NCI-H2196 treated with DMSO at 0.1 percent for 48 hours (cell line): Measurements from ENCODE around the gene PPL.
"Not testable (repeated sequence)": the region's sequence is repeated elsewhere in the genome, so short reads cannot be mapped to it uniquely, and the experiment has no call there.

Source experiments
- DNase-seq: peaks from one replicate; lab custom pipeline; 2025; ENCODE audit not compliant: unreplicated experiment; lab: John Stamatoyannopoulos, UW

PPL gene

DNA sequence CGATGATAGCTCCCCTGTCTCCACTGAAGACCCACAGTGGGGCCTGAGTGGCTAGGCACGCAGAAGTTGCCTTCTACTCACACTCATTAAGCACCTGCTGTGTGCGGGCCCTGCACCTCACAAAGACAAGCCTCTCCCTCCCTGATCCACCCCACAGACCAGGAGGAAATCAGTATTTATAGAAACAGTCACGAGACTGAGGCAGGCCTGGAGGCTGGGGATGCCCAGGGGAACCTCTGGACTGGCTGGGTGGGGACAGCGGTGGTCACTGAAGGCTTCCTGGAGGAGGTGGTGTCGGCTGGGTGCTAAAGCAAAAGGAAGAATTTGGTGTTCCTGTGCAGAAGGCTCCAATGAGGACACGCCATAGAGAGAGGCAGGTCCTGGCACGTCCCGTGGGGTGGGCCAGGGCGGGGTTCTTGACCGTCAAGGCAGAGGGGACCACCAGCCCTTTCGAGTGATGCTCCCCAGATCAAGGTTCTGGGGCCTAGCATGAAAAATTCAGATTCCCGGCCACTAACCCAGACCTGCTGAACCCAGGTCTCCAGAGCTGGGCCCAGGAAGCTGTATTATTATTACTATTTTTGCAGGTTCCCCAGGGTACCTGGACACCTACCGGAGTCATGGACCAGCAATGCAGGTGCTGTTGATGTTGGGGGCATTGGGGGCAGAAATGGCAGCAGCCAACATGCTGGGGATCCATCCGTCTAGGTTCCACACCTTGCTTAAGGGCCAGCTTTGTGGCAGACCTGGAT lies 23.0 kb downstream of the PPL start:
- DNase-seq: no peak

DNA sequence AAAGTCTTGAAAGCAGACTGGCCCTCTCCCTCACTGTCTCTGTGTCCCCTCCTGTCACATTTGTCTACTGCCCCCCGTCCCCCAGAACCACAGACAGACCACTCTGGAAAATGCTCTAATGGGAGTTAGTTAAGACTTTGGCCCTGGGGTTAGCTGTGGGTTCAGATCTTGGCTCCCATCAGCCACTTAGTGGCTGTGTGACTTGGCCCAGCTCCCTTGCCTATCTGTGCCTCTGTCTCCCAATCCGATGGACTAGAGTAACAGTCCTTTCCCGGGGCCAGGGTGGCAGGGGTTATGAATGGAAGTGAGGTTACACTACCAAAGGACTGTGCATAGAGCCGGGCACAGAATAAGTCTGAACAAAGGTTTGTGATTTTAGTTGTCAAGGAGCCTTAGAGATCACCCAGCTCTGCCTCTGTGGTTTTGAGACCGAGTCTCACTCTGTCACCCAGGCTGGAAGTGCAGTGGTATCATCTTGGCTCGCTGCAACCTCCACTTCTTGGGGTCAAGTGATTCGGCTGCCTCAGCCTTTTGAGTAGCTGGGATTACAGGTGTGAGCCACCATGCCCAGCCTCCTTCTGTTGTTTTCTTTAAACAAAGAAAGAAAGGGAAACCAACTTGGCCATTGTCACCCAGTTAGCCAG lies 23.7 kb downstream of the PPL start:
- DNase-seq: no peak

DNA sequence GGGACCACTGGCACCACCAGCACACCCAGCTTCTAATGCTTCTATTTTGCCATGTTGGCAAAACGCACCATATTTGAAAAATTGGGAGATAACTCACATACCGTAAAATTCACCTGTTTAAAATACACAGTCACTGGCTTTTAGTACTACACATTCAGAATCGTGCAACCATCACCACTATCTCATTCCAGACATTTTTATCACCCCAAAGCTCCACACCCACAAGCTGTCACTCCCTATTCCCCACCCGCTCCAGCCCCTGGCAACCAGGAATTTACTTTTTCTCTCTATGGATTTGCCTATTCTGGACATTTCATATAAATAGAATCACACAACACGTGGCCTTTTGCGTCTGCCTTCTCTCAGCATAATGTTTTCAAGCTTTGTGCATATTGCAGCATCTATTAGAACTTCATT lies 25.0 kb downstream of the PPL start:
- no peak for DNase-seq

DNA sequence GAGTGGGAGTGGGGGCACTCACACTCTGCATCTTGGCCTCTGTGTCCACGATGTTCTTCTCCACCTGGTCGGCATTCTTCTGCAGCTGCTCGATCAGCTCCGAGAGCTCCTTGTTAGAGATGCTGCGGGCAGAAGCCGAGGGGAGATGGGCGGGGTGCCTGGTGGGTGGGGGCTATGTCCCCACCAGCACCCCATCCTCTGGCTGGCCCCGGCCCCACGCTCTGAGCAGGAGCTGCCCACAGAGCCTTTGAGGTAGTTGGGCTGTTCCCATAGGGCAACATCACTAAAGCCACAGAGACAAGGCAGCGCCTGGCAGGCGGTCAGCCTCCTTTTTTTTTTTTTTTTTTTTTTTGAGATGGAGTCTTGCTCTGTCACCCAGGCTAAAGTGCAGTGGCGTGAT lies 26.1 kb downstream of the PPL start:
- no peak for DNase-seq

DNA sequence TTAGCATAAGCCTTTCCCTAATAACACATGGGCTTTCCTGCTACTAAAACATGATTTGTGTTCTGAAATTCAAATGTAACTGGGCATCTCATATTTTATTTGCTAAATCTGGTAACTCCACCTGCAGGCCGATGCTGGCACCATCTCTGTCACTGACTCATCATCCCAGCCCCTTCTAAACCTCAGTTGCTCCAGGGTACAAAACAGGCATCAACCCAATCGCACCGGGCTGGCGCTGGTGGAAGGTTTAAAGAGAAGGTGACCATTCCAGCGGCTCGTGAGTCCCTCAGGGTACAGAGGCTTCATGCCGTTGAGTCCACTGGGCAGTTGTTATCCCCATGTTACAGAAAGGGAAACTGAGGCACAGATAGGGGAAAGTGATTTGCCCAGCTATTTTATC lies 27.1 kb downstream of the PPL start:
- DNase-seq: no peak

DNA sequence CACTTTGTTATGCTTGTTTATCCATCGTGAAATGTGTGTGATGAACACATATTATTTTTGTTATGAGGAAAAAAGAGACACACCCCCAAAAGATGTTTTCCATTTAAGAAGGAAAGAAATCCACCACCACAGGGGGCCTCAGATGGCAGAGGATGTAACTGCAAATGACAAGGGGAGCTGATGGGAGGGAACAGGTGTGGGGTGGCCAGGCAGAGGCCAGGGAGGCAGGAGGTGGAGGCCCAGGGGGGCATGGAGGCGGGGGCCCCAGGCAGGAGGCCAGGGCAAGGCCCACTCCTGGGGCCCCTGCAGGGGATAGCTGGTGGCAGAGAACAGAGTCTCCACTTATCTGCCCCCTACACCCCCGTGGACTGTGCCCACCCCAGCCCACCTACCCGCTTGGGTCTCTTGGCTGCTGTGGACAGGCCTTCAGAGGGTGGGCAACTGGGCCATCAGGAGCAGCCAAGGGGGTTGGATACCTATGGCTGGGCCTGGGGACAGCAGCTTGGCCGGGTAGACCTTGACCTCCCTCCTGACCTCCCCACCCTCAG lies 28.0 kb downstream of the PPL start:
- DNase-seq: no peak

DNA sequence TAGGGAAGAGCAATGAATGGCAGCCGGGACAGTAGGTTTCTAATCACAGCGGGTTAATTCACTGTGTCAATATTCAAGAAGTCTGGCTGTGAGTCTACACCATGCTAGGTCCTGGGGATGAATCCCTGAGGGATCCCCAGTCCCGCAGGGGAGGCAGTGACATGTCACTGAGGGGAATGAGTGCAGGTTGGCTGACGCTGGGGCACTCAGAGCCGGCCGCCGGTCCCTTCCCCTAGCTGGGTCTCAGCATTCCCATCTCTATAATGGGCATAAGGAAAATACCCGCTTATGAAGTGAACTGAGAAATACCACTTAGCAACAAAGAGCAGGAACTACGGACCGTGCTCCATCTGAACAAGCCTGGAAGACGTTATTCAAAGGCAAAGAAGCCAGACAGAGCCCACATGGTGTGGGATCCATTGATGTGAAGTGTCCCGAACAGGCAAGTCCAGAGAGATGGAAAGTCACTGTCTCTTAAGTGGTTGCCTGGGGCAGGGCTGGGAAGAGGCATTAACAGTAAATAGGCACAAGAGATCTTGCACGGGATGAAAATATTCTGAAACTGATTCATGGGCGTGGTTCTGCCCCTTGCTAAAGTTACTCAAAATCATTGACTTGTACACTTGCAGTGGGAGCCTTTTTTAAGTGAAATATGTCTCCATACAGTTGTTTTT lies 31.9 kb downstream of the PPL start:
- DNase-seq: no peak

DNA sequence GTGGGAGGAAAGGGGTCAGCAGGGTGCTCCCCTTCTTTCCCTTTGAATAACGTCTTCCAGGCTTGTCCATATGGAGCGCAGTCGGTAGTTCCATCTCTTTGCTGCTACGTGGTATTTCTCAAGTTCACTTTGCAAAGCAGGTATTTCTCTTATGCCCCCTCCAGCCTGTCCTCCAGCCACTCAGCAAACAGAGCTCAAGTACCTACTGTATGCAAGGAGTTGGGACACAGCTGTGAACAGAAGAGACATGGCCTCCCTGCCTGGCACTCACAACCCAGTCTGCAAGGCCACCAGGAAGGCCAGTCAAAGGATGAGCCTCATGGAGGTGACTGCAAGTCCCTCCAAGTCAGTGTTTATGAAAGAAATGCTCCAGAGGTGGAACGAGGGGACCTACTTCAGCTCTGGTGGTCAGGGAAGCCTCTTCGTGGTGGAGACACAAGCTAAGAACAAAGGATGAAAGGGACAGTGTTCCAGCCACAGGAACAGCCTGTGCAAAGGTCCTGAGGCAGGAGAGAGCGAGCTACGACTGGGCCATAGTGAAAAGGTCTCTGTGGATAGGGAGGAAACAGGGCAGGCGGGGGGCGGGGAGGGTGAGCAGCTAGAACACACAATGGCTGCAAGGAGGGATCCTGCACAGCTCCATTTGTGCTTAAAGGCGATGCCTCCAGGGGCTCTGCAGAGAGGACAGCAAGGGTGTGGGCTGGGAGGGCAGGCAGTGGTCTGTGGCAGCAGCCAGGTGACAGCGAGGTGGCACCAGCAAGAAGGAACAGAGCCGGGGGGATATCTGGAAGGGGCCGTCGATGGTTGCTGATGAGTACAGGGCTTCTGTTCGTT lies 32.6 kb downstream of the PPL start:
- DNase-seq: no peak

DNA sequence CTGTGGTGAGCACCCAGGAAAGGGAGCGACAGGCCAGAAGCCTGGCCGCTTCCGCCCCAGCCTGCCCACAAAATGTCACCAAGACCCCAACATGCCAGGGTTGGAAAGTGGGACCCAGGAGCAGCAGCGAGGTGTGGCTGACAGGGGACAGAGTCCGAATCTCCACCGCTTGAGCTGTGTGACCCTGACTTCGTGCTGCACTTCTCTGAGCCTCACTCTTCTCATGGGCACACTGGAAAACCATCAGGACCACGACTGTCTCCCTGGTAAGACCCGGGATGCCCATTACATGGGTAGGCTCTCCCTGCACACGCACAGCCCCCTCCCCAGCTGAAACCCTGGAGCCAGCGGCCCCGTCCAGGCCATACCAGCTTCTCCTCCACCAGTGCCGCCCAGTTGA lies 34.9 kb downstream of the PPL start:
- DNase-seq: no peak

DNA sequence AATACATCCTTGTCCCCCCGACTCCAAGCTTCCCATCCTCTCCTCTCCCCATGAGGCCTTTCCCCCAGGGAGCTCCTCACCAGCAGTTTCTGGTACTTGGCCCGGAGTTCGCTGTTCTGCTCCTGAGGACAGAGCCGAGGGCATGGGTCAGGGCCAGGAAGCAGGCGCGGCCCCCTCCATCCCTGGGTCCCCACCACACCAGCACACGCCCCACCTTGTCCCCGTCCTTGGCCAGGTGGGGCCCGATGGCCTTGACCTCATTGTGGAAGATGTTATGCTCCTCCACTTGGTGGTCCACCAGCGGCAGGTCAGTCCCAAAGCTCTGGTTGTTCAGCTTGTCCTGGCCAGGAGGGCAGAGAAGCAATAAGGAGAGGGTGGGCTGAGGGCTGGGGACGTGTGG lies 36.2 kb downstream of the PPL start:
- DNase-seq: no peak

DNA sequence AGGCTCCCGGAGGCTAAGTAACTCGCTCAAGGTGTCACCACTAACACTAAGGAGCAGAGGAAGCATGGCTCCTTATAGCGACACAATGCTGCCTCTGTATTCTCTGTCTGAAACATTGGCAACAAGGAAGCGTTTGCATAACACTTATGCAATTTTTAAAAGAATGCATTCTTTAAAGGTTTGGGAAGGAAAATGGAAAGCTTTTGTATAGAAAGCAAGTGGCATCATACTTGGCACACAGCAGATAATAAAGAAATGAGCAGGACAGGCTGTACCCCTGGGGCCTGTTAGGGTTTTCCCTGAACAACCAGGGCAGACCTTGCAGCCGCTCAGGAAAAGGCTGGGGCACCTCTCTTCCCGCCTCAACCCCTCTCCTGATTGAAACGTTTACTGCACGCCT lies 36.9 kb downstream of the PPL start:
- no peak for DNase-seq

DNA sequence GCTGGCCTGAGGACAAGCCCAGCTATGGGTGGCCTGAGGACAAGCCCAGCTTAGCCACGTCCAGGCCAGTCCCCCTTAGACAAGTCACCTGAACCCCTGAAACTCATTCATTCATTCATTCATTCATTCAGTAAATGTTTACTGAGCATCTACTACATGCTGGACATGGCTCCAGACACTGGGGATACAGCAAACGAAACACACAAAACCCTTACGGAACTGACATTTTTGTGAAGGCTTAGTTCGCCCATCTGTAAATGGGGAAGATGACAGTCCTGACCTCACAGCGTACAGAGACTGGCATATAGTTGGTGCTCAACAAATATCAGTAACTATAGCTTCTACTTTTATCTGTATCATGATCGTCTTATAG lies 37.5 kb downstream of the PPL start:
- no peak for DNase-seq

DNA sequence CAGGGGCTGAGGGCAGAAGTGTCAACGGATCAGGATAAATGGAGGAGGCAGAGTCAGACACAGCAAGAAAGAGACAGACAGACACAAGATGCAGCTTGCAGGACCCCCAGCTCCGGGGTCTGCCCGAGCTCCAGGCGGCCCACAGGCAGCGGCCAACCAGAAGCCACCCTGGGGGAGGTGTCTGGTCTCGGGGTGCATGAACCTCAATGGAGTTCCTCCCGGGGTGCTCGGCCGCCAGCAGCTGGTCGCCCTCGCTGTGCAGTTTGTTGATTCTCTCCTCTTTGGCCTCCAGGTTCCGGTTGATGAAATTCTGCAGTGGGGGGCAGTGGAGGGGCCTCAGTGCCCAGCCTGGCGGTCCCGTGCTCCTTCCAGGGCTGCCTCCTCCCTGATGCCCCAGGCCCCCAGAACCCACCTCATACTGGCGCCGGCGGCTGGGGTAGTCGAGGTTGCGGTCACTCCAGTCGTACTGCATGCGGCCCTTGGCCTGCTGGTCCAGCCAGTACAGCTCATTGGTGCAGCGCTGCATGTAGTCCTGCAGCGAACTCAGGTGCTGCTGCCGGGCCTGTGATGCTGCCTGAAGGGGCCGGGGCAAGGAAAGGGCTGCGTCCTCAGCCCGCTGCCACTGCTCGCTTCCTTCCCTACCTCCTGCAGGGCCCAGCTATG lies 38.0 kb downstream of the PPL start:
- DNase-seq: no peak

DNA sequence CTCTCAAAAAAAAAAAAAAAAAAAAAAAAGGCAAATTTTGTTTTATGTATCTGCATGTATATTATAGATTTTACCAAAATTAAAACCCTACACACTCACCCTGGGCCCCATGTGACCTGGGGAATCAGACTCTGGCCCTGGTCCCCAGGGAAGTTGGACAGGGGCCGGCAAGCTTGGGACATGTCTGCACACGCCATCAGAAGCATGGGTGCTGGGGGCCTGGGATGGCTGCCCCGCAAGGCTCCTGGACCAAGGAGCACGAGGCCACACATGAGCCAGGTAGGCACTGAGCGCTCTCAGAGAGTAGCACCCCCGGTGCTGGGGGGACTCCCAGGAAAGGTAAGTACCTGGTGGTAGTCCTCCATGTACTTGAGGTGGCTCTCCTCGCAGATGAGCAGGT lies 39.6 kb downstream of the PPL start:
- no peak for DNase-seq

DNA sequence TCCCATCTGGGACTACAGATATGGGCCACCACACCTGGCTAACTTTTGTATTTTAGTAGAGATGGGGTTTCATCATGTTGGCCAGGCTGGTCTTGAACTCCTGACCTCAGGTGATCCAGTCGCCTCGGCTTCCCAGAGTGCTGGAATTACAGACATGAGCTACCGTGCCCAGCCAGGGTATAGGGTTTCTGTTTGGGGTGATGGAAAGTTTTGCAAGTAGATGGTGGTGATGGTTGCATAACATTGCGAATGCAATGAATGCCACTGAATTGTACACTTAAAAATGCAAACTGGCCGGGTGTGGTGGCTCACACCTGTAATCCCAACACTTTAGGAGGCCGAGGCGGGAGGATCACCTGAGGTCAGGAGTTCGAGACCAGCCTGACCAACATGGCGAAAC lies 40.2 kb downstream of the PPL start:
- not testable (repeated sequence) for DNase-seq

DNA sequence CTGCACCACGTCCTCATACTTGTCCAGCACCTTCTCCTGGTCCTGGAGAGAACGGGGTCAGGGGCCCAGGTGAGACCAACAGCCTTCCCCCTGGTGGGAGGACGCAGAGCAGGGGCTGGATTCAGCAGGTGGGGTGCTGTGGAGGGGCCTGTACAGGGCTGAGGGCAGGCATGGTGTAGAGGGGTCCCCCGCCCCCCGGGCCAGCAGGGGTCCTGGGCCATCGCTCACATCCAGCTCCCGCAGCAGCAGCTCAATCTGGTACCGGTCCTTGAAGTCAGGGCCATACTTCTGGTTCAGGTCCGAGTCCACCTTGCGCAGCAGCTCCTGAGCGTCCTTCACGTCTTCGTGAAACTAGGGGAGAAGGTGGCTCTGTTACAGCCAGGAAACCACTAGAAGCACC lies 41.6 kb downstream of the PPL start:
- no peak for DNase-seq

DNA sequence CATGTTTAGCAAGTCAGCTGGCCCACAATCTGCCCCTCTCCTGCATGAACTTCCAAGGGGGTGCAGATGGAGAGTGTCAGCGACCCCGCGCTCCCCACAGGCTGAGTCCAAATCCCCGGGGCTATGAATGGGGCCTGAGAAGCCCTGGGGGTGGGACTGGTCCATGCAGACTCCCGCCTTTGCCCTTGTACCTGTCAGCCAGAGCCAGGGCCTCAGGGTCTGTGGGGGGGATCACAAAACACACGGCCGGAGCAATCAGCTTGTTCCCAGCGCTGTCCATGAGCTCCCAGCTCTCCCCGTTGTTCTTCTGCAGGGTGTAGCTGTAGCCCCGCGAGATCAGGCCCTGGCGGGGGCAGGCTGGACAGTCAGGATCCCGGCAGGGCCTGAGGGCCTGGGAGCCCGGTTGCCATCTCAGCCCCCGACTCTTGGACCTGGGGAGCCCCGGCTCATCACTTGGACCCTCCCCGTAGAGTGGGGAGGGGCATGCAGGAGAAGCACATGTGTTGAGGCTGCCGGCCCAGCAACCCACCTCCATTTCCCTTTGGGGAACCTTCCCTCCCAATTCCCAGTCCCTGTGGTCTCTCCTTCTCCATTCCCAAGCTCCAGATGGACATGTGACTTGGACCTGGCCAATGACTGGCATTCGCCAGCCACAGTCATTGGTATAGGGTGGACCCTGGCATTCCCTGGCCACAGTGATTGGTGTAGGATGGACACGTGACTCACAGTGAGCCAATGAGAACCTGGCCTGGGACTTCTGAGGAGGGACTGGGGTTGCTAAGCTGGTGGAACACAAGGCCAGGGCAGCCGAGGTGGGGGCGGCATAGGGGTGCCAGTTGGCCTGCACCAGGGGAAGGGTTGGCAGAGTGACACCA lies 42.4 kb downstream of the PPL start:
- no peak for DNase-seq

DNA sequence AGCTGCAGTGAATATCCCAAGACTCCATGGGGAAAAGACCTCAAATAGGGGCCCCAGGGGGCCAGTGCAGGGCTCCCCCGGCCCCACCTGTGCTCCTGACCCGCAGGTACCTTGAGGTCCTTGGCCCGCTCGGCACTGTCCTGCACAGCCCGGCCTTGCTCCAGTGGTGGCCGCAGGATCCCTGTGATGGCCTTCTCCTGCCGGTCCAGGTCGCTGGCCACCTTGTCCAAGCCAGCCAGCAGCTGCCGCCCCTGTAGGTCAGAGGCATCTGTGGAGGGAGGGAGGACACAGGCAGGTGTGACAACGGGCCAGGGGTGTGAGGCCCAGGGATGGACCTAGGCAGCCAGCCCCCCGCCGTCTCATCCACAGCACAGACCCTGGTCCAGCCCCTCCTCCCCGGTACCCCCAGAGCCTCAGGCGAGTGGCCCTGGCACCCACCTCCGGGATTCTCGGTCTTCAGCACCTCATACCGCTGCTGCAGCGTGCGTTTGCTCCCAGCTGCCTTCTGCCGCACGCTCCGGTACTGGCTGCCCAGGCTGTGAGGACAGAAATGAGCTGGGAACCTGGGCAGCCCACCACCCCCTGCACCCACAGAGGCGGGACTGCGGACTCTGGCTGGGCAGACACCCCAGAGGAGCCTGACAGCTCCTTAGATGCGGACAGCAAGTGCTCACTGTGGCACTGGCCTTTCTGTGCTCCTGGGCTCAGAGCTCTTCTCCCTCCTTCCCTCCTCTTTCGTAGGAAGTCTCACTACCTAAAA lies 43.7 kb downstream of the PPL start:
- no peak for DNase-seq
